SJSA1 (cell line): Measurements from ENCODE around the gene PPP1R11. TPM values are rescaled to one million over a fixed set of nuclear protein-coding genes. Genes with fewer than 3 reads are reported as not detected.

Source experiments
- DNase-seq, 2 experiments: peaks; one replicate each; pipeline ENCODE4 v3.0.0-alpha.2; 2015 to 2020; ENCODE audit warnings: low spot score in 2 of 2, low read depth in 1 of 2
- H3K27ac ChIP-seq: fragments of 250-450 bp; sonication (Bioruptor Pico); 2 replicates; pipeline ENCODE4 v1.5.1; 2020; ENCODE audit warnings: mild to moderate bottlenecking, moderate library complexity
- H3K27me3 ChIP-seq: fragments of 250-450 bp; sonication (Bioruptor Pico); replicated peaks from 2 replicates; pipeline ENCODE4 v1.5.1; 2020; ENCODE audit warnings: mild to moderate bottlenecking, moderate library complexity
- H3K36me3 ChIP-seq: fragments of 250-450 bp; sonication (Bioruptor Pico); 2 replicates; pipeline ENCODE4 v1.5.1; 2020; ENCODE audit warnings: mild to moderate bottlenecking
- H3K4me1 ChIP-seq: fragments of 250-450 bp; sonication (Bioruptor Pico); replicated peaks from 2 replicates; pipeline ENCODE4 v1.6.1; 2021; ENCODE audit warnings: mild to moderate bottlenecking
- H3K4me3 ChIP-seq: fragments of 250-450 bp; sonication (Bioruptor Pico); 2 replicates; pipeline ENCODE4 v1.5.1; 2020; ENCODE audit warnings: mild to moderate bottlenecking
- H3K9me3 ChIP-seq: fragments of 250-450 bp; sonication (Bioruptor Pico); replicated peaks from 2 replicates; pipeline ENCODE4 v1.5.1; 2020; ENCODE audit warnings: mild to moderate bottlenecking
- total RNA-seq: library from RNA; depleted of rRNA; stranded (reverse); fragments of >200 nt; shearing (Covaris generic); gene quantifications from 2 replicates; pipeline ENCODE4 v1.2.3, GENCODE V29; 2014

The PPP1R11 gene
- total RNA-seq, 1 experiment from 2014 or later, result 33.8 TPM

- no peak overlapping the region for H3K27ac ChIP-seq
Observed at GRCh38 chr6:30042914-30043313, 24.1 kb upstream of the PPP1R11 start.

GRCh38 chr6:30043744-30044143 lies 23.3 kb upstream of the PPP1R11 start:
- no peak overlapping the region for H3K27ac ChIP-seq
- H3K4me1 ChIP-seq, result no peaks in the 10 kb centered on the region
- H3K4me3 ChIP-seq, result no peak overlapping the region
- H3K9me3 ChIP-seq, result no peaks in the 10 kb centered on the region
- no peaks in the 10 kb centered on the region; the same call in 1 of the 2 replicates for H3K27me3 ChIP-seq
- H3K36me3 ChIP-seq, result no peaks in the 10 kb centered on the region; the same call in 1 of the 2 replicates
- DNase-seq, result no peak

More at GRCh38 chr6:30042914-30043313, 24.1 kb upstream of the PPP1R11 start:
- no peak overlapping the region for H3K4me3 ChIP-seq
- no peaks in the 10 kb centered on the region for H3K4me1 ChIP-seq
- no peaks in the 10 kb centered on the region for H3K9me3 ChIP-seq
- no peaks in the 10 kb centered on the region; the same call in 1 of the 2 replicates for H3K36me3 ChIP-seq
- H3K27me3 ChIP-seq, result no peaks in the 10 kb centered on the region; the same call in 1 of the 2 replicates
- no peak for DNase-seq

GRCh38 chr6:30044630-30045029 lies 22.4 kb upstream of the PPP1R11 start:
- no peak overlapping the region for H3K27ac ChIP-seq

GRCh38 chr6:30047220-30047619 lies 19.8 kb upstream of the PPP1R11 start:
- no peak for DNase-seq
- H3K36me3 ChIP-seq, result no peaks in the 10 kb centered on the region; the same call in 1 of the 2 replicates
- no peaks in the 10 kb centered on the region for H3K4me1 ChIP-seq
- no peak overlapping the region for H3K27ac ChIP-seq
- no peaks in the 10 kb centered on the region for H3K9me3 ChIP-seq
- no peaks in the 10 kb centered on the region; the same call in 1 of the 2 replicates for H3K27me3 ChIP-seq
- H3K4me3 ChIP-seq, result no peak overlapping the region

More at GRCh38 chr6:30044630-30045029, 22.4 kb upstream of the PPP1R11 start:
- Histone ChIP-seq H3K9me3 (no peaks in the 10 kb centered on the region), H3K4me1 (no peaks in the 10 kb centered on the region), H3K36me3 (no peaks in the 10 kb centered on the region; the same call in 1 of the 2 replicates), H3K4me3 (no peak overlapping the region), H3K27me3 (no peaks in the 10 kb centered on the region; the same call in 1 of the 2 replicates)
- DNase-seq, result no peak

GRCh38 chr6:30053682-30054081 lies 13.3 kb upstream of the PPP1R11 start:
- H3K36me3 ChIP-seq, result peaks cover 7% of the 10 kb centered on the region
- DNase-seq, result no peak
- no peak overlapping the region for H3K4me3 ChIP-seq
- H3K4me1 ChIP-seq, result no peaks in the 10 kb centered on the region
- H3K9me3 ChIP-seq, result no peaks in the 10 kb centered on the region
- H3K27ac ChIP-seq, result no peak overlapping the region
- no peaks in the 10 kb centered on the region for H3K27me3 ChIP-seq

- H3K36me3 ChIP-seq, result peaks cover 7% of the 10 kb centered on the region
- H3K9me3 ChIP-seq, result no peaks in the 10 kb centered on the region
- DNase-seq, result no peak
- peaks cover 6% of the 10 kb centered on the region for H3K4me1 ChIP-seq
- no peaks in the 10 kb centered on the region for H3K27me3 ChIP-seq
- H3K27ac ChIP-seq, result no peak overlapping the region
- no peak overlapping the region for H3K4me3 ChIP-seq
Observed at GRCh38 chr6:30055513-30055912, 11.5 kb upstream of the PPP1R11 start.

GRCh38 chr6:30060606-30061091 lies 6.3 kb upstream of the PPP1R11 start:
- peak in 1 of 2 experiments; percentile 47 for DNase-seq
- Histone ChIP-seq H3K4me3 (peak overlapping the region; percentile 71), H3K36me3 (peaks cover 17% of the 10 kb centered on the region), H3K4me1 (peaks cover 13% of the 10 kb centered on the region), H3K27me3 (no peaks in the 10 kb centered on the region), H3K9me3 (no peaks in the 10 kb centered on the region), H3K27ac (peak overlapping the region; percentile 70)

GRCh38 chr6:30061092-30061857 lies 5.7 kb upstream of the PPP1R11 start, which contains the start of gene POLR1H:
Gene POLR1H, plus strand, starts transcription at chr6:30061265. Its CDS starts 260 bp downstream, at chr6:30061525.
- Histone ChIP-seq H3K4me3 (peak within 1 kb of the TSS; percentile 71), H3K36me3 (peaks cover 17% of the 10 kb centered on the region), H3K27me3 (no peaks in the 10 kb centered on the region)

GRCh38 chr6:30061858-30062458 lies 5.0 kb upstream of the PPP1R11 start:
- Histone ChIP-seq H3K4me1 (peaks cover 21% of the 10 kb centered on the region), H3K9me3 (no peaks in the 10 kb centered on the region), H3K4me3 (peak overlapping the region; percentile 71), H3K27ac (peak overlapping the region; percentile 70), H3K27me3 (no peaks in the 10 kb centered on the region), H3K36me3 (peaks cover 17% of the 10 kb centered on the region)
- DNase-seq, result no peak

More at GRCh38 chr6:30061092-30061857, 5.7 kb upstream of the PPP1R11 start, which contains the start of gene POLR1H:
- Histone ChIP-seq H3K4me1 (peaks cover 18% of the 10 kb centered on the region), H3K27ac (peak within 1 kb of the TSS; percentile 70), H3K9me3 (no peaks in the 10 kb centered on the region)
- peak; percentile 87 to 94 for DNase-seq

GRCh38 chr6:30062471-30063178 lies 4.4 kb upstream of the PPP1R11 start:
- DNase-seq, result no peak
- H3K27me3 ChIP-seq, result no peaks in the 10 kb centered on the region
- no peak overlapping the region for H3K4me3 ChIP-seq
- H3K4me1 ChIP-seq, result peaks cover 21% of the 10 kb centered on the region
- peaks cover 13% of the 10 kb centered on the region for H3K36me3 ChIP-seq
- H3K9me3 ChIP-seq, result no peaks in the 10 kb centered on the region
- H3K27ac ChIP-seq, result no peak overlapping the region

GRCh38 chr6:30063315-30063714 lies 3.7 kb upstream of the PPP1R11 start:
- H3K36me3 ChIP-seq, result peaks cover 10% of the 10 kb centered on the region
- no peak overlapping the region for H3K27ac ChIP-seq
- H3K27me3 ChIP-seq, result no peaks in the 10 kb centered on the region
- no peaks in the 10 kb centered on the region for H3K9me3 ChIP-seq
- peaks cover 26% of the 10 kb centered on the region for H3K4me1 ChIP-seq
- H3K4me3 ChIP-seq, result no peak overlapping the region
- DNase-seq, result no peak

GRCh38 chr6:30066082-30066481 lies 916 bp upstream of the PPP1R11 start:
- H3K9me3 ChIP-seq, result no peaks in the 10 kb centered on the region
- no peak for DNase-seq
- H3K36me3 ChIP-seq, result peaks cover 7% of the 10 kb centered on the region
- H3K4me3 ChIP-seq, result peak overlapping the region; percentile 49
- peak overlapping the region; percentile 14; the same call in 1 of the 2 replicates for H3K27ac ChIP-seq
- no peaks in the 10 kb centered on the region for H3K27me3 ChIP-seq
- peaks cover 20% of the 10 kb centered on the region for H3K4me1 ChIP-seq

GRCh38 chr6:30067460-30068139 lies 602 bp downstream of the PPP1R11 start:
- Histone ChIP-seq H3K9me3 (no peaks in the 10 kb centered on the region), H3K27me3 (peaks cover 3% of the 10 kb centered on the region; the same call in 1 of the 2 replicates), H3K36me3 (peaks cover 7% of the 10 kb centered on the region), H3K4me3 (peak overlapping the region; percentile 49), H3K4me1 (peaks cover 13% of the 10 kb centered on the region), H3K27ac (peak overlapping the region; percentile 71)
- peak in 1 of 2 experiments; percentile 84 for DNase-seq
